ENCODE results near the gene CISD3.

DNA sequence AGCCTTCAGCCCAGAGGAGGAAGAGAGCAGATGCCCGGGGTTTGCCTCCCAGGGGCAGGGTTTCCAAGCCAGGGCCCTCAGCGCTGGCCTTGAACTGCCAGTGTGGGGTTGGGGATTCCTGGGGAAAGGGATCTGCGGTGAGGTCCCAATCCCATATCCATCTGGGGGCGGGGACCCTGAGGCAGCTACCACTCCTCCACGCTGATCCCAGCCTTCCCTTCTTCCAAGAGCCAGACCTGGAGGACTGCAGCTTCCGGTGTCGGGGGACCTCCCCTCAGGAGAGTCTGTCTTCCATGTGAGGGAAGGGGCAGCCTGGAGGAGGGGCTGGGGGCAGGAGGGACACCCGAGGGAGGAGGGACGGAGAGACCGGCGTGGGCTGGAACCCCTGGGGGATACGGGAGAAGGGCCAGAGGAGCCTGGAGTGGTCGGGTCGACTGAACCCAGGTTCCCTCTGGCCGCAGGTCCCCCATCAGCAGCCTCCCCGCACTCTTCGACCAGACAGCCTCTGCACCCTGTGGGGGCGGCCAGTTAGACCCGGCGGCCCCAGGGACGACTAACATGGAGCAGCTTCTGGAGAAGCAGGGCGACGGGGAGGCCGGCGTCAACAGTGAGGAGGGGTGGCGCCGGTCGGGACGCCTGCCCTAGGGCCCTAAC lies 10.7 kb upstream of the CISD3 start:
- TF ChIP-seq, protein P1, sequence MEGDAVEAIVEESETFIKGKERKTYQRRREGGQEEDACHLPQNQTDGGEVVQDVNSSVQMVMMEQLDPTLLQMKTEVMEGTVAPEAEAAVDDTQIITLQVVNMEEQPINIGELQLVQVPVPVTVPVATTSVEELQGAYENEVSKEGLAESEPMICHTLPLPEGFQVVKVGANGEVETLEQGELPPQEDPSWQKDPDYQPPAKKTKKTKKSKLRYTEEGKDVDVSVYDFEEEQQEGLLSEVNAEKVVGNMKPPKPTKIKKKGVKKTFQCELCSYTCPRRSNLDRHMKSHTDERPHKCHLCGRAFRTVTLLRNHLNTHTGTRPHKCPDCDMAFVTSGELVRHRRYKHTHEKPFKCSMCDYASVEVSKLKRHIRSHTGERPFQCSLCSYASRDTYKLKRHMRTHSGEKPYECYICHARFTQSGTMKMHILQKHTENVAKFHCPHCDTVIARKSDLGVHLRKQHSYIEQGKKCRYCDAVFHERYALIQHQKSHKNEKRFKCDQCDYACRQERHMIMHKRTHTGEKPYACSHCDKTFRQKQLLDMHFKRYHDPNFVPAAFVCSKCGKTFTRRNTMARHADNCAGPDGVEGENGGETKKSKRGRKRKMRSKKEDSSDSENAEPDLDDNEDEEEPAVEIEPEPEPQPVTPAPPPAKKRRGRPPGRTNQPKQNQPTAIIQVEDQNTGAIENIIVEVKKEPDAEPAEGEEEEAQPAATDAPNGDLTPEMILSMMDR (tag by site-specific recombination; IDR thresholded peaks at IDR 0.05): no peak
- TF ChIP-seq EGR2 (tag by site-specific recombination; IDR thresholded peaks at IDR 0.05; ENCODE audit: low read depth) (no peak), SALL2 (tag by site-specific recombination; IDR thresholded peaks at IDR 0.05; ENCODE audit: borderline replicate concordance) (no peak), TCF7L2 (IDR thresholded peaks at IDR 0.05; ENCODE audit: borderline replicate concordance, low read depth, low read length) (no peak), ZNF302 (tag by site-specific recombination; IDR thresholded peaks at IDR 0.05; ENCODE audit: low read depth) (no peak), SP7 (tag by site-specific recombination; IDR thresholded peaks at IDR 0.05) (no peak), ZBTB17 (tag by site-specific recombination; IDR thresholded peaks at IDR 0.05) (no peak), ZFP69B (tag by site-specific recombination; IDR thresholded peaks at IDR 0.05) (no peak), ZNF114 (tag by site-specific recombination; IDR thresholded peaks at IDR 0.05) (no peak), ZNF274 (IDR thresholded peaks at IDR 0.05; ENCODE audit: low read length) (no peak), ZNF274 (tag by site-specific recombination; IDR thresholded peaks at IDR 0.05; ENCODE audit: borderline replicate concordance) (no peak), MZF1 (tag by site-specific recombination; IDR thresholded peaks at IDR 0.05; ENCODE audit: borderline replicate concordance) (no peak), ZNF837 (tag by site-specific recombination; IDR thresholded peaks at IDR 0.05) (no peak), ZNF785 (tag by site-specific recombination; IDR thresholded peaks at IDR 0.05) (no peak)
- TF ChIP-seq, protein P2, sequence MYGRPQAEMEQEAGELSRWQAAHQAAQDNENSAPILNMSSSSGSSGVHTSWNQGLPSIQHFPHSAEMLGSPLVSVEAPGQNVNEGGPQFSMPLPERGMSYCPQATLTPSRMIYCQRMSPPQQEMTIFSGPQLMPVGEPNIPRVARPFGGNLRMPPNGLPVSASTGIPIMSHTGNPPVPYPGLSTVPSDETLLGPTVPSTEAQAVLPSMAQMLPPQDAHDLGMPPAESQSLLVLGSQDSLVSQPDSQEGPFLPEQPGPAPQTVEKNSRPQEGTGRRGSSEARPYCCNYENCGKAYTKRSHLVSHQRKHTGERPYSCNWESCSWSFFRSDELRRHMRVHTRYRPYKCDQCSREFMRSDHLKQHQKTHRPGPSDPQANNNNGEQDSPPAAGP (tag by site-specific recombination; IDR thresholded peaks at IDR 0.05): no peak

All from HEK293 (cell line).